Measurements from ENCODE around the gene ARHGAP5.
A peak's percentile ranks its signal among the peaks of the same experiment; 100 is the strongest.

Gene ARHGAP5

DNA sequence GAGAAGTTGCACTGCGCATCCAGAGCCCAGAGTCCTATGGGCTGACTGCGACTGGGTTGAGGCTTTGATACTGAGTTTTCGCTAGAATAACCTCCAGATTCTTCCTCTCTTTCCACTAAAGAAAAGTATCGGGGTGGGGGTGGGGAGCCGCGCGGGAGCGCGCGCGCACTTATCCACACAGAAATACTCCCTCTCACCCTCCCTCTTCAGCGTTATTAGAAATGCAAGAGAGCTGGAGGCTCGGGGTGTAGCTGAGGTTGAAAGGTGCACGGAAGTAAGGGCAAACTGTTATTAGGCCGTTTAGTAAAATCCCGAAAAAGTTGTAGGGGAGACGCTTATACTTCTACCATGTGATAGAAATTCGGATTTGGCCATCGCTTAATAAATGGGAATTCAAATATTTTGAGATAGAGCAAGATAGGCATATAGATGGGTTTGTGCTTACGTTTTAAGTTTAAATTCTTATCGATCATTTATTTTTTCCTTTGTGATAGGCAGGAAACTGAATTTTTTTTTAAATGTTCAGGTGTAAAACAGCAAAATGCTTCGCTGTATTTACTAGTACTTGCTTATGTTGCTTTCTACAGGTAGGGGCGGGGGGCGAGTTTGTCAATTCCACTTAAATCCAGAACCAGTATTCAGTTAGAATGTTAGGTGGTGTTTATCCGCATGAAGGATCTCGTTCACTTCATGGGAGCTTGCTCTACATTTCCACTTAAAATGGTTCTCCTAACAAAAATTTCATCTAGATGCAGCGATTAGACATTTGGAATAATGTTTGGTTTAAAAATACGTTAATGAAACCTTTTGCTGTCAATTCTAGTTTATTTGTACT is 1.1 kb downstream of the ARHGAP5 start:
- no peak for DNase-seq

DNA sequence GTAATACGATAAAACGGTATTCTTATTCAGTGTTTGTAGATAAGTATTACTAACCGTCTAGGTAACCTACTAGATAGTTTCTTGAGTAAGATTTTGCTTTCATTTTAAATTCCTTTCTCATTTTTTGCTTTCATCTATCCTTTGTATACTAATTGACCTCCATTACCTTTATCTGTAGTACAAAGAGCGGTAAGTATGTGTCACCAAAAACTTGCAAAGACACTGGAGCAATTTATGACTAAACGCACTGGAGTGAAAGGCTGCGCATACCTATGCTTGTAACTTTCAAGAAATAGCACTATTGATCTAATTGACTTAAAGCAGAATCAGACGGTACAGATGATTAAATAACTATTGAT is 1.7 kb downstream of the ARHGAP5 start:
- DNase-seq, result peak in 1 of 2 donors; percentile 12

GRCh38 chr14:32079264-32079663 is 2.2 kb downstream of the ARHGAP5 start:
- no peak for DNase-seq

GRCh38 chr14:32080001-32080510 is 3.0 kb downstream of the ARHGAP5 start:
- no peak for DNase-seq

GRCh38 chr14:32081901-32082300 is 4.8 kb downstream of the ARHGAP5 start:
- DNase-seq, result no peak

DNA sequence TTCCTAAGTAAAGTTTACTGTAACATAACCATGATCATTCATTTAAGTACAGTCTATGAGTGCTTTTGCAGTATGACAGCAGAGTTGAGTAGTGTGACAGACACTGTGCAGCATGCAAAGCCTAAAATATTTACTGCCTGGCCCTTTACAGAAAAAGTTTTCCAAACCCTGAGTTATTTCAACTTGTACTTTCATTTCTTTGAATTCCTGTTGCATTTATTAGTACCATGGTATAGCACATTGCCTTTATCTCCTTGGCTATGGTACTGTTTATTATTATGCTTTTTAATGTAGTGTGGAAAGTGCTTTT is 6.2 kb downstream of the ARHGAP5 start:
- DNase-seq, result no peak

DNA sequence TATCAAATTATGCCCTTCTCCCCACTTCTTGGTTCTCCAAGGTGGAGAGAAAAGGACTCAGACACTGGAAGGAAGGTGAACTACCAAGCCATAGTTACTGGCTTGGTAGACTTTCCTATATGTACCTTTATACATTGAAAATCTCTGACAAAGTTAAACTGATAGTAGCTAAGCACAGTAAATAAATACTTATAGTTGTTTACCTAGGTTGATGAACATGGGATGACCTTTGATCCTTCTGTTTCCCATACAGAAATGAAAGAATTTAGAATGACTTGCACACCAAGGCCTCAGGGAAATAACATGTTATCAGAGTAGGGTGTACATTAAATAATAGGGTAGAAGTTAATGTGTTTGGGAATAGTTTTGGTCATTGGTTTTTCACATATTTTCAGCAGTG is 6.7 kb downstream of the ARHGAP5 start:
- DNase-seq, result no peak

- DNase-seq, result no peak
Observed at GRCh38 chr14:32085182-32085844, 8.2 kb downstream of the ARHGAP5 start.

DNA sequence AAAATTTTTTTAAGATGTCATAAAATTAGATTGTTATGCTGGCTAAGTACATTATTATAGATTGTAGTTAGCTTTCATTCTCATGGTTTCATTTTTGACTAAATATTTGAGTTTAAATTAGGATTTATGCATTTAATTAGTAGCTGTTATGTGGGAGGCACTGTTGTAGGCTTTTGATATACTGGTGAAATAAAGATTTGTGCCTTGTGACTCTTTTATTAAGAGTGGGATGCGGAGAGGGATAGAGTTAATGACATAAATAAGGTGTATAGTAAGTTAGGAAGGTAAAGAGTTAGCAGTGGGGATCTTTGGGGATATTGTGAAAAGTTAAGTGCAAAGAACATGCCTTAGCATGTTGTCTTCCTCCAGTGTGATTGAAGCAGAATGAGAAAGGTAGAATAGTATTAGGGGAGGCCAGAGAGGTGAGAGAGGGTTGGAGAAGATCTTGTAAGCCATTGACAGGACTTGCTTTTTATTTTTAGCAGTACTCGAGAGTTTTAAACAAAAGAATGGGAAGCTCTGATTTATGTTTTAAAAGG is 8.8 kb downstream of the ARHGAP5 start:
- DNase-seq, result no peak

GRCh38 chr14:32087173-32087861 is 10.2 kb downstream of the ARHGAP5 start:
- no peak for DNase-seq

- no peak for DNase-seq
Observed at GRCh38 chr14:32087907-32088306, 10.8 kb downstream of the ARHGAP5 start.

- no peak for DNase-seq
Observed at GRCh38 chr14:32090686-32091085, 13.6 kb downstream of the ARHGAP5 start.

- no peak for DNase-seq
Observed at GRCh38 chr14:32099473-32099872, 22.4 kb downstream of the ARHGAP5 start.

DNA sequence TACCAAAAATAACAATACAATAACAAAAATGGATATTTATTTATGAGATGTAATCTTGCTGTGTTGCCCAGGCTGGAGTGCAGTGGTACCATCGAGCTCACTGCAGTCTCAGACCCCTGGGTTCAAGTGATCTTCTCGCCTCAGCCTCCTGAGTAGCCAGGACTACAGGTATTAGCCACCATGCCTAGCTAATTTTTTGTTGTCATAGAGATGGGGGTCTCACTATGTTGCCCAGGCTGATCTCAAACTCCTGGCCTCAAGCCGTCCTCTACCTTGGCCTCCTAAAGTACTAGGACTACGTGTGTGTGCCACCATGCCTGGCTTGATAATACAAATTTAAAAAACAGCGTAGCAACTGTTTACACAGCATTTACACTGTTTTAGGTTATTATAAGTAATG is 23.1 kb downstream of the ARHGAP5 start:
- no peak for DNase-seq

DNA sequence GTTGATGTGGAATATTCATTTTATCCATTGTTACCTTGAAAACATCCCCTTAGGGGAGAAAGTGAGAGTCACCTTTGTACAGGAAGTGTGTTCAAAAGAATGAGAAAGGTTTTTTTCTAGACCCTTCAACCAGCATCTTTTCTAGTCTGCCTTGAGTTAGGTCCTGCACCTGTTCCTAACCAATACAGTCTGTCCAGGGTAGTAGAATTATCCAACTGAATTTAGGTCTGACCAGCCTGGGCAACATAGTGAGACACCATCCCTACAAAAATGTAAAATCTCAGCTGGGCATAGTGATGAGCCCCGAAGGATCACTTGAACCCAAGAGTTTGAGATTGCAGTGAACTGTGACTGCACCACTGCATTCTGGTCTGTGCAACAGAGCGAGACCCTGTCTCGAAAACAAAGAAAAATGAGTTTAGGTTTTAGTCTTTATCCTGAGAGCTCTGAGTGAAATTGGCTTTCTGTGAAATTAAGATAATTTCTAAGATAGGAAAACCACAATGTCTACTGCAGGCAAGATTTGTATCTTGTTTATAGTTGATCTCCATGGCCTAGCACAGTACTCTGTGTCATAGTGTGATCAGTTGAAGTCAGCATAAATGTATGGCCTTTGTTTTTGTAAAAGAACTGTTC is 25.2 kb downstream of the ARHGAP5 start:
- DNase-seq, result peak in 1 of 2 donors; percentile 3

DNA sequence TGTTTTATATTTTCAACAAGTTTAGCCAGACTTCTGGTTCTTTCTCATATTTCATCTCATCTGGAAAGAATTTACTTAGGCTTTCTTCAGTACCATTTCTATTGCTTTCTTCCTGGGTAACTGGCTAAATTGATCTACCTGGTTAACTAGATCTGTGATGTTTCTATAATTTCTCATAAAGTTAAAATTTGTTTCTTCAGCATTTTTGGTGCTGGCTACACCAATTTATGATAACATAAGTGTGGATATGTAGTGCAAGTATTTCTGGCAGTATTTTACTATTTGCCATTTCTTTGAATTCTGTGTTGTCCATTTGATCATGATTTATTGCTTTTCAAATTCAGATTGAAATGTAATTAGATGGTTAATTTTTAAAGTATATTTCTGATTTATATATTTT is 25.9 kb downstream of the ARHGAP5 start:
- DNase-seq, result no peak

GRCh38 chr14:32104308-32104707 is 27.2 kb downstream of the ARHGAP5 start:
- DNase-seq, result no peak

- no peak for DNase-seq
Observed at GRCh38 chr14:32104803-32105202, 27.7 kb downstream of the ARHGAP5 start.

GRCh38 chr14:32109676-32110547 is 32.8 kb downstream of the ARHGAP5 start:
- no peak for DNase-seq

DNA sequence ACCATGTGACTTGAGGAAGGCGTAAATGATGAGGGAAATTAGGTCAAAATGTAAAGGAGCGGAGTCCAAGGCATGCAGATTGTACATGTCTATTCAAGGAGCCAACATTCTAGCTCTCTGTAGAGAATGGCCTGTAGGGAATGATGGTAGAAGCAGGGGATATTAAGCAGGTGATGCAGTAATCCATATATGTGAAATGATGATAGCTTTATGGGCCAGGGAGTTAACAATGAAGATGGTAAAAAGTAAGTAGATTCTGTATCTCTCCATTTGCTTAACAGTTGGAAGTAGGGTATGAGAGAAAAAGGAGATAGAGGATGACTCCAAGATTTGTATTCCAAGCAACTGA is 33.4 kb downstream of the ARHGAP5 start:
- no peak for DNase-seq

GRCh38 chr14:32121536-32121935 is 44.4 kb downstream of the ARHGAP5 start:
- DNase-seq, result no peak

- no peak for DNase-seq
Observed at GRCh38 chr14:32121948-32122347, 44.8 kb downstream of the ARHGAP5 start.
